Neural cell (in vitro differentiated cells): ENCODE measurements around the gene CCDC181. TPM values are rescaled to one million over a fixed set of nuclear protein-coding genes. Genes with fewer than 3 reads are reported as not detected.

ENCODE experiments used
- H2AFZ ChIP-seq: fragments of 200-600, 300-800 bp; sonication (generic), shearing (Covaris generic); 2 replicates; pipeline ENCODE4 v1.6.0; 2014; ENCODE audit warnings: low read depth, mild to moderate bottlenecking, antibody characterized with exemption, low read length, moderate library complexity
- H3F3A ChIP-seq: fragments of 200-600 bp; shearing (Covaris generic); 2 replicates; pipeline ENCODE4 v1.6.1; 2016; ENCODE audit warnings: mild to moderate bottlenecking, moderate library complexity, mixed read lengths, antibody characterized with exemption, low read length; ENCODE audit not compliant: insufficient read depth, poor library complexity, severe bottlenecking
- H3K27ac ChIP-seq: fragments of 200-600, 300-800 bp; sonication (generic), shearing (Covaris generic); 2 replicates; pipeline ENCODE4 v1.5.1; 2014; ENCODE audit warnings: mild to moderate bottlenecking, low read length, moderate library complexity
- H3K27me3 ChIP-seq: fragments of 300-800, 200-600 bp; sonication (generic), shearing (Covaris generic); 2 replicates; pipeline ENCODE4 v1.6.0; 2014; ENCODE audit warnings: mild to moderate bottlenecking, low read depth, low read length, moderate library complexity; ENCODE audit not compliant: insufficient read depth
- H3K36me3 ChIP-seq: fragments of 300-800, 200-600 bp; sonication (generic), shearing (Covaris generic); 2 replicates; pipeline ENCODE4 v1.5.1; 2014; ENCODE audit warnings: mild to moderate bottlenecking, antibody characterized with exemption, low read length, moderate library complexity; ENCODE audit not compliant: insufficient read depth
- H3K4me2 ChIP-seq: fragments of 300-800, 200-600 bp; sonication (generic), shearing (Covaris generic); 2 replicates; pipeline ENCODE4 v1.6.0; 2014; ENCODE audit warnings: mild to moderate bottlenecking, low read length
- H3K4me3 ChIP-seq: fragments of 300-800, 200-600 bp; sonication (generic), shearing (Covaris generic); 2 replicates; pipeline ENCODE4 v1.5.1; 2014; ENCODE audit warnings: mild to moderate bottlenecking, low read length, moderate library complexity
- H3K79me2 ChIP-seq: fragments of 200-600 bp; shearing (Covaris generic); replicated peaks from 2 replicates; pipeline ENCODE4 v1.6.0; 2014; ENCODE audit warnings: mild to moderate bottlenecking, low read length, moderate library complexity; ENCODE audit not compliant: insufficient read depth
- H3K9ac ChIP-seq: fragments of 300-800, 200-600 bp; sonication (generic), shearing (Covaris generic); 2 replicates; pipeline ENCODE4 v1.6.1; 2016; ENCODE audit warnings: mild to moderate bottlenecking, low read length, mixed read lengths
- H3K9me2 ChIP-seq: fragments of 200-600 bp; shearing (Covaris generic); 2 replicates; pipeline ENCODE4 v1.6.1; 2016; ENCODE audit warnings: mild to moderate bottlenecking, low read length, mixed read lengths; ENCODE audit not compliant: insufficient read depth
- H3K9me3 ChIP-seq: fragments of 200-600, 300-800 bp; sonication (generic), shearing (Covaris generic); 2 replicates; pipeline ENCODE4 v1.6.1; 2016; ENCODE audit warnings: mild to moderate bottlenecking, mixed run types, low read length, moderate library complexity, mixed read lengths
- H4K20me1 ChIP-seq: fragments of 200-600 bp; shearing (Covaris generic); 2 replicates; pipeline ENCODE4 v1.6.1; 2016; ENCODE audit warnings: mild to moderate bottlenecking, mixed run types; ENCODE audit not compliant: insufficient read depth
- EP300 ChIP-seq: fragments of 450-650 bp; conservative IDR thresholded peaks from 2 replicates; pipeline ENCODE4 v1.6.1; 2014; ENCODE audit warnings: antibody characterized with exemption, mild to moderate bottlenecking, moderate library complexity; ENCODE audit not compliant: poor library complexity, severe bottlenecking
- EZH2 ChIP-seq: fragments of 200-600, 300-800 bp; shearing (Covaris generic), sonication (generic); IDR thresholded peaks from 2 replicates; pipeline ENCODE4 v1.6.1; 2014; ENCODE audit warnings: antibody characterized with exemption, low read length, borderline replicate concordance, mild to moderate bottlenecking; ENCODE audit not compliant: insufficient read depth, poor library complexity, severe bottlenecking
- MXI1 ChIP-seq: fragments of 450-650 bp; conservative IDR thresholded peaks from 2 replicates; pipeline ENCODE4 v1.6.1; 2014; ENCODE audit warnings: antibody characterized with exemption, mild to moderate bottlenecking; ENCODE audit not compliant: poor library complexity, severe bottlenecking
- POLR2AphosphoS5 ChIP-seq: IDR thresholded peaks from 2 replicates; pipeline ENCODE4 v1.6.1; 2012
- RAD21 ChIP-seq: fragments of 450-650 bp; conservative IDR thresholded peaks from 2 replicates; pipeline ENCODE4 v1.6.1; 2014; ENCODE audit warnings: antibody characterized with exemption, mild to moderate bottlenecking, moderate library complexity
- SMC3 ChIP-seq: fragments of 450-650 bp; conservative IDR thresholded peaks from 2 replicates; pipeline ENCODE4 v1.6.1; 2014; ENCODE audit warnings: antibody characterized with exemption, mild to moderate bottlenecking, moderate library complexity; ENCODE audit not compliant: poor library complexity
- TAF1 ChIP-seq: IDR thresholded peaks from 2 replicates; pipeline ENCODE4 v1.6.1; 2012; ENCODE audit warnings: low read depth
- polyA plus RNA-seq: library from polyadenylated mRNA; depleted of rRNA; stranded (reverse); fragments of >200 nt; gene quantifications from 2 replicates; pipeline ENCODE4 v1.2.3, GENCODE V29; 2014
- TF ChIP-seq, protein P1 (sequence below): fragments of 450-650 bp; IDR thresholded peaks from 2 replicates; pipeline ENCODE4 v1.5.1; 2014; ENCODE audit warnings: antibody characterized with exemption, mild to moderate bottlenecking, moderate library complexity; ENCODE audit not compliant: poor library complexity, severe bottlenecking
- TF ChIP-seq, protein P2 (sequence below): IDR thresholded peaks from 2 replicates; pipeline ENCODE4 v1.6.1; 2012; ENCODE audit warnings: borderline replicate concordance

CCDC181 gene
- polyA plus RNA-seq, 1 donor from 2014 or later = 14.7 TPM

DNA sequence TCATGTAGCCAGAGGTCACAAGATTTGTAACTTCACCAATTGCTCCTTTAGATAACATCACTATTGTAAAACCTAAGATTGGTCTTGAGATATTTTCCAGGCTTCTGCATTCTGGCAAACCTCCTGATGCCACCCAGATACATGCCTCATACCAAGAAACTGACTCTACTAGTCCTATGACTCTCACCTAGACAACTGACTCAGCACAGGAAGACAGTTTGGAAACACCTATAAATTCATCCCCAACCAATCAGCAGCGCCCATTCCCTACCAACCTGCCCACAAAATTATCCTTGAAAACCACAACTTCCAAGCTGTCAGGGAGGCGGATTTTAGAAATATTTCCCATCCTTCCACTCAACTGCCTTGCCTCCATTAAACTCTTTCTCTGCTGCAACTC lies 62.3 kb downstream of the CCDC181 start:
- H3K4me2 ChIP-seq = no peak overlapping the region
- no peaks in the 10 kb centered on the region for H3K27me3 ChIP-seq
- H3K4me3 ChIP-seq = peak overlapping the region; percentile 3
- H3K79me2 ChIP-seq = peaks cover 50% of the 10 kb centered on the region
- H2AFZ ChIP-seq = no peak overlapping the region
- no peak overlapping the region for H3K9ac ChIP-seq
- H3K9me2 ChIP-seq = no peaks in the 10 kb centered on the region
- H3K36me3 ChIP-seq = no peaks in the 10 kb centered on the region
- H4K20me1 ChIP-seq = no peaks in the 10 kb centered on the region
- no peaks in the 10 kb centered on the region for H3F3A ChIP-seq
- TF ChIP-seq RAD21 (no peak), EP300 (no peak), EZH2 (no peak), SMC3 (no peak), MXI1 (no peak), POLR2AphosphoS5 (no peak), TAF1 (no peak)
- TF ChIP-seq, protein P1, sequence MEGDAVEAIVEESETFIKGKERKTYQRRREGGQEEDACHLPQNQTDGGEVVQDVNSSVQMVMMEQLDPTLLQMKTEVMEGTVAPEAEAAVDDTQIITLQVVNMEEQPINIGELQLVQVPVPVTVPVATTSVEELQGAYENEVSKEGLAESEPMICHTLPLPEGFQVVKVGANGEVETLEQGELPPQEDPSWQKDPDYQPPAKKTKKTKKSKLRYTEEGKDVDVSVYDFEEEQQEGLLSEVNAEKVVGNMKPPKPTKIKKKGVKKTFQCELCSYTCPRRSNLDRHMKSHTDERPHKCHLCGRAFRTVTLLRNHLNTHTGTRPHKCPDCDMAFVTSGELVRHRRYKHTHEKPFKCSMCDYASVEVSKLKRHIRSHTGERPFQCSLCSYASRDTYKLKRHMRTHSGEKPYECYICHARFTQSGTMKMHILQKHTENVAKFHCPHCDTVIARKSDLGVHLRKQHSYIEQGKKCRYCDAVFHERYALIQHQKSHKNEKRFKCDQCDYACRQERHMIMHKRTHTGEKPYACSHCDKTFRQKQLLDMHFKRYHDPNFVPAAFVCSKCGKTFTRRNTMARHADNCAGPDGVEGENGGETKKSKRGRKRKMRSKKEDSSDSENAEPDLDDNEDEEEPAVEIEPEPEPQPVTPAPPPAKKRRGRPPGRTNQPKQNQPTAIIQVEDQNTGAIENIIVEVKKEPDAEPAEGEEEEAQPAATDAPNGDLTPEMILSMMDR = no peak
- TF ChIP-seq, protein P2, sequence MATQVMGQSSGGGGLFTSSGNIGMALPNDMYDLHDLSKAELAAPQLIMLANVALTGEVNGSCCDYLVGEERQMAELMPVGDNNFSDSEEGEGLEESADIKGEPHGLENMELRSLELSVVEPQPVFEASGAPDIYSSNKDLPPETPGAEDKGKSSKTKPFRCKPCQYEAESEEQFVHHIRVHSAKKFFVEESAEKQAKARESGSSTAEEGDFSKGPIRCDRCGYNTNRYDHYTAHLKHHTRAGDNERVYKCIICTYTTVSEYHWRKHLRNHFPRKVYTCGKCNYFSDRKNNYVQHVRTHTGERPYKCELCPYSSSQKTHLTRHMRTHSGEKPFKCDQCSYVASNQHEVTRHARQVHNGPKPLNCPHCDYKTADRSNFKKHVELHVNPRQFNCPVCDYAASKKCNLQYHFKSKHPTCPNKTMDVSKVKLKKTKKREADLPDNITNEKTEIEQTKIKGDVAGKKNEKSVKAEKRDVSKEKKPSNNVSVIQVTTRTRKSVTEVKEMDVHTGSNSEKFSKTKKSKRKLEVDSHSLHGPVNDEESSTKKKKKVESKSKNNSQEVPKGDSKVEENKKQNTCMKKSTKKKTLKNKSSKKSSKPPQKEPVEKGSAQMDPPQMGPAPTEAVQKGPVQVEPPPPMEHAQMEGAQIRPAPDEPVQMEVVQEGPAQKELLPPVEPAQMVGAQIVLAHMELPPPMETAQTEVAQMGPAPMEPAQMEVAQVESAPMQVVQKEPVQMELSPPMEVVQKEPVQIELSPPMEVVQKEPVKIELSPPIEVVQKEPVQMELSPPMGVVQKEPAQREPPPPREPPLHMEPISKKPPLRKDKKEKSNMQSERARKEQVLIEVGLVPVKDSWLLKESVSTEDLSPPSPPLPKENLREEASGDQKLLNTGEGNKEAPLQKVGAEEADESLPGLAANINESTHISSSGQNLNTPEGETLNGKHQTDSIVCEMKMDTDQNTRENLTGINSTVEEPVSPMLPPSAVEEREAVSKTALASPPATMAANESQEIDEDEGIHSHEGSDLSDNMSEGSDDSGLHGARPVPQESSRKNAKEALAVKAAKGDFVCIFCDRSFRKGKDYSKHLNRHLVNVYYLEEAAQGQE = no peak
- H3K9me3 ChIP-seq = no peaks in the 10 kb centered on the region
- no peak overlapping the region for H3K27ac ChIP-seq

DNA sequence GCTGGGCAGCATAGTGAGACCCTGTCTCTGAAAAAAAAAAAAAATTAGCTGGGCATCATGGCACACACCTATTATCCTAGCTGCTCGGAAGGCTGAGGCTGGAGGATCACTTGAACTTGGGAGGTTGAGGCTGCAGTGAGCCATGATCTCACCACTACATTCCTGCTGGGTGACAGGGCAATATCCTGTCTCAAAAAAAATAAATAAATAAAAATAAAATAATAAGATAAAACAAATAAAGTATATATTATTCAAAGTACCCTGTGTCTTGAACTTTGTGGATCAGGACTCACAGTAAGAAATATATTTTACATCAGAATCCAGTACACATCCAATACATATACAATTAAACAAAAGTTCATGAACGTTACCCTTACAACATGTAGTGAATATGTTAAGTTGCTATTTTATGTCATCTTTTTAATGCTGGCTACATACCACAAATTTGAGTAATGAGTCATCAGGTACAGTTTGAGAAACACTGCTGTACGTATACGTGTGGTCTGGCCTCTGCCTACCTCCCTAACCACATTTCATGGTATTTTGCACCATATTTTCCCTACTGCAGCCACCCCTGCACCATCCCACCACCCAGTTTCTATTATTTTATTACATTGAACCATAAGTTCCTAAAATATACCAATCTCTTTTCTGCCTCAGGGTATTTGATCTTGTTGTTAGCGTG lies 64.1 kb downstream of the CCDC181 start:
- Histone ChIP-seq H3F3A (no peaks in the 10 kb centered on the region), H3K9me3 (no peaks in the 10 kb centered on the region), H3K4me2 (no peak overlapping the region), H3K9me2 (no peaks in the 10 kb centered on the region), H3K27ac (no peak overlapping the region), H3K79me2 (peaks cover 35% of the 10 kb centered on the region), H3K27me3 (no peaks in the 10 kb centered on the region), H3K36me3 (no peaks in the 10 kb centered on the region), H3K4me3 (peak overlapping the region; percentile 3), H2AFZ (no peak overlapping the region), H4K20me1 (no peaks in the 10 kb centered on the region), H3K9ac (no peak overlapping the region)
- TF ChIP-seq, protein P2 = no peak
- TF ChIP-seq RAD21 (no peak), SMC3 (no peak), TAF1 (no peak), EZH2 (no peak), MXI1 (no peak), EP300 (no peak), POLR2AphosphoS5 (no peak)
- TF ChIP-seq, protein P1 = no peak
